ENCODE data around the gene SNX9.

GRCh38 chr6:157893238-157893637 lies 70.2 kb downstream of the SNX9 start:
- TF ChIP-seq, protein P1, sequence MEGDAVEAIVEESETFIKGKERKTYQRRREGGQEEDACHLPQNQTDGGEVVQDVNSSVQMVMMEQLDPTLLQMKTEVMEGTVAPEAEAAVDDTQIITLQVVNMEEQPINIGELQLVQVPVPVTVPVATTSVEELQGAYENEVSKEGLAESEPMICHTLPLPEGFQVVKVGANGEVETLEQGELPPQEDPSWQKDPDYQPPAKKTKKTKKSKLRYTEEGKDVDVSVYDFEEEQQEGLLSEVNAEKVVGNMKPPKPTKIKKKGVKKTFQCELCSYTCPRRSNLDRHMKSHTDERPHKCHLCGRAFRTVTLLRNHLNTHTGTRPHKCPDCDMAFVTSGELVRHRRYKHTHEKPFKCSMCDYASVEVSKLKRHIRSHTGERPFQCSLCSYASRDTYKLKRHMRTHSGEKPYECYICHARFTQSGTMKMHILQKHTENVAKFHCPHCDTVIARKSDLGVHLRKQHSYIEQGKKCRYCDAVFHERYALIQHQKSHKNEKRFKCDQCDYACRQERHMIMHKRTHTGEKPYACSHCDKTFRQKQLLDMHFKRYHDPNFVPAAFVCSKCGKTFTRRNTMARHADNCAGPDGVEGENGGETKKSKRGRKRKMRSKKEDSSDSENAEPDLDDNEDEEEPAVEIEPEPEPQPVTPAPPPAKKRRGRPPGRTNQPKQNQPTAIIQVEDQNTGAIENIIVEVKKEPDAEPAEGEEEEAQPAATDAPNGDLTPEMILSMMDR (conservative IDR thresholded peaks at IDR 0.05; ENCODE audit: low read depth, low read length), result no peak
- no peak for TF ChIP-seq USF2 (IDR thresholded peaks at IDR 0.05; ENCODE audit: low read depth, low read length)
- TF ChIP-seq POLR2A (IDR thresholded peaks at IDR 0.05; ENCODE audit: low read depth, low read length), result no peak
- TF ChIP-seq RCOR1 (IDR thresholded peaks at IDR 0.05; ENCODE audit: insufficient replicate concordance, low read length), result no peak
- no peak for TF ChIP-seq CEBPB (IDR thresholded peaks at IDR 0.05; ENCODE audit: low read depth, low read length)
- no peak for TF ChIP-seq RFX5 (IDR thresholded peaks at IDR 0.05; ENCODE audit: low read depth, low read length)
- TF ChIP-seq ELK1 (IDR thresholded peaks at IDR 0.05; ENCODE audit: borderline replicate concordance, low read depth, low read length), result no peak
- TF ChIP-seq SMC3 (IDR thresholded peaks at IDR 0.05; ENCODE audit: low read depth, low read length), result no peak
- no peak for TF ChIP-seq MXI1 (IDR thresholded peaks at IDR 0.05; ENCODE audit: borderline replicate concordance, low read depth, low read length)
- TF ChIP-seq MAFK (IDR thresholded peaks at IDR 0.05; ENCODE audit: low read depth, low read length), result no peak

Measured in IMR-90 (cell line).